ENCODE results near the gene TST. TPM values are rescaled to one million over a fixed set of nuclear protein-coding genes. Genes with fewer than 3 reads are reported as not detected.

TST gene
- total RNA-seq, 1 donor from 2014 or later, result 48.1 TPM

- DNase-seq, result peak; percentile 94
- Histone ChIP-seq H3K27ac (peak overlapping the region; percentile 56), H3K36me3 (no peaks in the 10 kb centered on the region), H3K27me3 (no peaks in the 10 kb centered on the region), H3K9me3 (no peaks in the 10 kb centered on the region), H3K4me1 (no peaks in the 10 kb centered on the region), H3K4me3 (peak overlapping the region; percentile 50)
- intact Hi-C loops (cut with DNase I), result no loop called here
- peak; percentile 99 for ATAC-seq
- peak; percentile 94 for TF ChIP-seq CTCF (IDR thresholded peaks at IDR 0.05)
Observed at GRCh38 chr22:36977947-36978660, 41.1 kb downstream of the TST start.

- peak overlapping the region; percentile 56 for H3K27ac ChIP-seq
- H3K36me3 ChIP-seq, result no peaks in the 10 kb centered on the region
- no peaks in the 10 kb centered on the region for H3K27me3 ChIP-seq
- TF ChIP-seq CTCF (IDR thresholded peaks at IDR 0.05), result peak; percentile 41
- ATAC-seq, result peak; percentile 85
- intact Hi-C loops (cut with DNase I), result no loop called here
- no peaks in the 10 kb centered on the region for H3K4me1 ChIP-seq
- peak; percentile 89 for DNase-seq
- no peaks in the 10 kb centered on the region for H3K9me3 ChIP-seq
- H3K4me3 ChIP-seq, result peak overlapping the region; percentile 50
Observed at GRCh38 chr22:36977401-36977861, 41.8 kb downstream of the TST start.

GRCh38 chr22:36976606-36977005 is 42.6 kb downstream of the TST start:
- no peak overlapping the region for H3K4me3 ChIP-seq
- no peaks in the 10 kb centered on the region for H3K9me3 ChIP-seq
- H3K27ac ChIP-seq, result no peak overlapping the region
- H3K27me3 ChIP-seq, result no peaks in the 10 kb centered on the region
- no peak for DNase-seq
- no peak for TF ChIP-seq CTCF (IDR thresholded peaks at IDR 0.05)
- intact Hi-C loops (cut with DNase I), result no loop called here
- ATAC-seq, result no peak
- no peaks in the 10 kb centered on the region for H3K4me1 ChIP-seq
- H3K36me3 ChIP-seq, result no peaks in the 10 kb centered on the region

DNA sequence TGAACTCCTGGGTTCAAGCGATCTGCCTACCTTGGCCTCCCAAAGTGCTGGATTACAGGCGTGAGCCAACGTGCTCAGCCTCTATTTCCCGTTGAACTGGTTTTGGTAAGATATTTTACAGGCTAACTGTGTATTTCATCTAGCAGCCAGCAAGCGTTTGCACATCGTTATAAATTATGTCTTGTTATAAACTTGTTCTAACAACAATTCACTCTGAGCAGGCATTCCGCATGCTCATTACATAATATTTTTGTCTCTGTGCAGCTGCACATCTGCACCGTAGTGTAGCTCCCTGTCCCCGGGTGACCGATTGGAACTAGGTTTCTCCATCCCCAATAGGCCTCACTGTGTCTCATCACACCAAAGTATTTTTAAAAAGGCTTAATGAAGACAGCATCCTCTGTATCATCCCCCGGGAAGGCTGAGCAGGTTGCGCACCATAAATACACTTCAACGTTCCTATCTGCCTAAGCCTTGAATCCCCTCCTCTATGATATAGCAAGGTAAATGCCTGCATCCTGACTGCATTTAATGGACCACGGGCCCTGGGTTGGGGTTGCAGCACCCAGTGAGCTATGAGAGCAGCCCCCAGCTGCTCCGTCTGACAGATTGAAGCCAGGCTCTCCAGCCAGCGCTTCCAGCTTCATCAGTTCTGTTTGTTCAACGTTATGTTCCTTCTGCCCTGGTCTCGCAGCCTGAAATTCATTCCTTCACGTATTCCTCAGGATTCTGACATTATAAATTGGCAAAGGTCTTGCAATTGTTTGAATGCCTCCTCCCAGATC is 47.7 kb downstream of the TST start:
- intact Hi-C loops (cut with DNase I), result no loop called here
- no peaks in the 10 kb centered on the region for H3K4me1 ChIP-seq
- no peaks in the 10 kb centered on the region for H3K36me3 ChIP-seq
- H3K4me3 ChIP-seq, result no peak overlapping the region
- no peak for DNase-seq
- no peak for TF ChIP-seq CTCF (IDR thresholded peaks at IDR 0.05)
- no peak for ATAC-seq
- H3K9me3 ChIP-seq, result no peaks in the 10 kb centered on the region
- no peaks in the 10 kb centered on the region for H3K27me3 ChIP-seq
- no peak overlapping the region for H3K27ac ChIP-seq

DNA sequence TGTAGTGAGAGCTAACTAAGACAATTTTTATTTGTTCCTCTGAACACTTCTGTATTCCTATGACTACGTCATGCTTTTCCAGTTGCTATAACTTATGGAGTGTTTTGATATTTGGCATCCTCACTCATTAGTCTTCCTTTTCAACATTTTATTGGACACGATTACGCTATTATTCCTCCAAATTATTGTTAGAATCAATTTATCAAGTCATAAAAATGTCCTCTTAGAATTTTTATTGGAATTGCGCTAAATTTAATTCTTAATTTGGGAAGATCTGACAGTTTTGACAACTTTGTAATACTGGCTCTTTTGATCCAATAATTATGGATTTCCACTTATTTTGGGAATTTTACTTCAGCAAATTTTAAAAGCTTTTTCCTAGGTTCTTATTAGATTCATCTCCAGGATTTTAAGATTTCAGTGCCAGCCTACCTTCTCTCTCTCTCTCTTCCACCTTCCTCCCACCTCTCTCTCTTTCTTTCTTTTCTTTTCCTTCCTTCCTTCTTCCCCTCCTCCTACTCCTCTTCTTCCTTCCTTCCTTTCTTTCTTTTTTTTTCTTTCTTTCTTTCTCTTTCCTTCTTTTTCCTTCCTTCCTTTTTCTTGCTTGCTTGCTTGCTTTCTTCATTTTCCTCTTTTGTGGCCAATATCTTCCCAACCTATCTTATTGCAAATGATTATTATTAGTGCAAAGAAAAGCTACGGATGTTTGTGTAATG is 50.8 kb downstream of the TST start:
- no peaks in the 10 kb centered on the region for H3K9me3 ChIP-seq
- no peaks in the 10 kb centered on the region for H3K36me3 ChIP-seq
- intact Hi-C loops (cut with DNase I), result no loop called here
- TF ChIP-seq CTCF (IDR thresholded peaks at IDR 0.05), result no peak
- no peak for DNase-seq
- no peak for ATAC-seq
- no peaks in the 10 kb centered on the region for H3K27me3 ChIP-seq
- no peaks in the 10 kb centered on the region for H3K4me1 ChIP-seq
- H3K4me3 ChIP-seq, result no peak overlapping the region
- H3K27ac ChIP-seq, result no peak overlapping the region
